ENCODE data around the gene ZNF266. TPM values are rescaled to one million over a fixed set of nuclear protein-coding genes. Genes with fewer than 3 reads are reported as not detected.

ZNF266 gene
- total and polyA plus RNA-seq, 2 of the 8 experiments (the other 6 are each of a cell fraction or from before 2014, with no cell fraction given) = 6.6 to 15.3 TPM

- TF ChIP-seq CBX8 (IDR thresholded peaks at IDR 0.05; ENCODE audit: borderline replicate concordance, low read depth, low read length) (no peak), GTF2F1 (IDR thresholded peaks at IDR 0.05; ENCODE audit: borderline replicate concordance, low read depth, low read length) (no peak), POU5F1 (IDR thresholded peaks at IDR 0.05; ENCODE audit: low read depth, low read length) (no peak)
Observed at GRCh38 chr19:9430444-9430843, 4.9 kb downstream of the ZNF266 start (continued).
